HG03159 (cell line): ENCODE data around the gene SCOC.

ENCODE experiments used
- ATAC-seq: cut with Tn5 transposase; IDR thresholded peaks from one replicate; pipeline ENCODE4 v1.9.1; 2021; ENCODE audit warnings: mild to moderate bottlenecking, moderate library complexity; ENCODE audit not compliant: unreplicated experiment

Gene SCOC

GRCh38 chr4:140373328-140374129, at the start of gene SCOC:
TSS of gene SCOC (plus strand) at chr4:140373646. CDS start at chr4:140379171, 5,525 bp downstream.
- ATAC-seq: peak; percentile 96

GRCh38 chr4:140326395-140326993, 47.0 kb upstream of the SCOC start:
- ATAC-seq: no peak

GRCh38 chr4:140330311-140330900, 43.0 kb upstream of the SCOC start:
- no peak for ATAC-seq

GRCh38 chr4:140331245-140331644, 42.2 kb upstream of the SCOC start:
- ATAC-seq: no peak

GRCh38 chr4:140331876-140332275, 41.6 kb upstream of the SCOC start:
- ATAC-seq: no peak

- ATAC-seq: no peak
Observed at GRCh38 chr4:140332734-140333133, 40.7 kb upstream of the SCOC start.

- no peak for ATAC-seq
Observed at GRCh38 chr4:140333523-140333922, 39.9 kb upstream of the SCOC start.

- no peak for ATAC-seq
Observed at GRCh38 chr4:140335076-140335475, 38.4 kb upstream of the SCOC start.

GRCh38 chr4:140336730-140337129, 36.7 kb upstream of the SCOC start:
- ATAC-seq: no peak

GRCh38 chr4:140342620-140343019, 30.8 kb upstream of the SCOC start:
- ATAC-seq: no peak

GRCh38 chr4:140343303-140343702, 30.1 kb upstream of the SCOC start:
- peak; percentile 73 for ATAC-seq

GRCh38 chr4:140344101-140344500, 29.3 kb upstream of the SCOC start:
- ATAC-seq: no peak

- ATAC-seq: no peak
Observed at GRCh38 chr4:140344621-140345020, 28.8 kb upstream of the SCOC start.

GRCh38 chr4:140346136-140346535, 27.3 kb upstream of the SCOC start:
- no peak for ATAC-seq

GRCh38 chr4:140349816-140350215, 23.6 kb upstream of the SCOC start:
- no peak for ATAC-seq

- no peak for ATAC-seq
Observed at GRCh38 chr4:140351093-140352075, 22.1 kb upstream of the SCOC start.

- ATAC-seq: no peak
Observed at GRCh38 chr4:140353786-140354185, 19.7 kb upstream of the SCOC start.

- no peak for ATAC-seq
Observed at GRCh38 chr4:140355288-140355687, 18.2 kb upstream of the SCOC start.

GRCh38 chr4:140357868-140358267, 15.6 kb upstream of the SCOC start:
- no peak for ATAC-seq

GRCh38 chr4:140358281-140358680, 15.2 kb upstream of the SCOC start:
- ATAC-seq: no peak
